ENCODE measurements around the gene ZNF526. TPM values are rescaled to one million over a fixed set of nuclear protein-coding genes. Genes with fewer than 3 reads are reported as not detected.
"Not testable (repeated sequence)": the region's sequence is repeated elsewhere in the genome, so short reads cannot be mapped to it uniquely, and the experiment has no call there.

The ZNF526 gene
- total RNA-seq, 2 experiments from 2014 or later: 11.9 to 15.2 TPM

GRCh38 chr19:42254089-42254849, 34.2 kb downstream of the ZNF526 start:
- Mint-ChIP-seq H3K27ac (peak overlapping the region; percentile 63), H3K9me3 (ENCODE audit: low read depth) (no peaks in the 10 kb centered on the region), H3K36me3 (ENCODE audit: low read depth) (peaks cover 17% of the 10 kb centered on the region), H3K4me3 (peak overlapping the region; percentile 70), H3K4me1 (peaks cover 25% of the 10 kb centered on the region), H3K27me3 (peaks cover 3% of the 10 kb centered on the region)
- intact Hi-C loops (cut with DNase I, micrococcal nuclease): loop anchor here (1.0 kb wide), 3 partner anchors 10 to 121 kb away; partner anchors contain the start of gene DEDD2 (in 1 of the 2)
- POLR2A ChIA-PET: no interaction called here
- CTCF ChIA-PET: interaction anchor here (1.0 kb wide), 1 partner anchor 10 kb away, joined by 3 read pairs; no protein-coding TSS in a partner anchor
- peak; percentile 89 for DNase-seq
- peak; percentile 40 for ATAC-seq

GRCh38 chr19:42254850-42255765, 35.0 kb downstream of the ZNF526 start, which contains the start of gene ERF:
ERF (minus strand) TSS chr19:42255128; CDS start chr19:42254999, 129 bp downstream.
- Mint-ChIP-seq H3K9me3 (ENCODE audit: low read depth) (no peaks in the 10 kb centered on the region), H3K36me3 (ENCODE audit: low read depth) (peaks cover 12% of the 10 kb centered on the region), H3K27me3 (peaks cover 3% of the 10 kb centered on the region), H3K4me3 (peak within 1 kb of the TSS; percentile 70), H3K27ac (peak within 1 kb of the TSS; percentile 63), H3K4me1 (peaks cover 25% of the 10 kb centered on the region)
- ChIA-PET CTCF (interaction anchor here (0.9 to 1.4 kb wide), 2 partner anchors 24 to 74 kb away, joined by 3 to 5 read pairs; no protein-coding TSS in a partner anchor), POLR2A (interaction anchor here (0.6 kb wide), 1 partner anchor 18 kb away, joined by 3 read pairs; no protein-coding TSS in a partner anchor)
- ATAC-seq: peak; percentile 73
- DNase-seq: peak; percentile 97
- intact Hi-C loops (cut with DNase I, micrococcal nuclease): loop anchor here (1.0 kb wide), 5 partner anchors 11 to 122 kb away; partner anchors contain the start of gene DEDD2 (in 1 of the 2)

- Mint-ChIP-seq H3K36me3 (ENCODE audit: low read depth) (peaks cover 12% of the 10 kb centered on the region), H3K27ac (no peak overlapping the region), H3K27me3 (peaks cover 3% of the 10 kb centered on the region), H3K4me1 (peaks cover 18% of the 10 kb centered on the region), H3K4me3 (peak overlapping the region; percentile 70), H3K9me3 (ENCODE audit: low read depth) (no peaks in the 10 kb centered on the region)
- peak; percentile 18 for DNase-seq
- ChIA-PET CTCF (interaction anchor here (0.9 to 1.4 kb wide), 3 partner anchors 23 to 75 kb away, joined by 3 to 6 read pairs (median 5); no protein-coding TSS in a partner anchor), POLR2A (no interaction called here)
- no peak for ATAC-seq
- intact Hi-C loops (cut with DNase I, micrococcal nuclease): loop anchor here (1.0 kb wide), 2 partner anchors 12 to 27 kb away; no protein-coding TSS in a partner anchor
These were observed 35.9 kb downstream of the ZNF526 start for GRCh38 chr19:42255766-42256745.

DNA sequence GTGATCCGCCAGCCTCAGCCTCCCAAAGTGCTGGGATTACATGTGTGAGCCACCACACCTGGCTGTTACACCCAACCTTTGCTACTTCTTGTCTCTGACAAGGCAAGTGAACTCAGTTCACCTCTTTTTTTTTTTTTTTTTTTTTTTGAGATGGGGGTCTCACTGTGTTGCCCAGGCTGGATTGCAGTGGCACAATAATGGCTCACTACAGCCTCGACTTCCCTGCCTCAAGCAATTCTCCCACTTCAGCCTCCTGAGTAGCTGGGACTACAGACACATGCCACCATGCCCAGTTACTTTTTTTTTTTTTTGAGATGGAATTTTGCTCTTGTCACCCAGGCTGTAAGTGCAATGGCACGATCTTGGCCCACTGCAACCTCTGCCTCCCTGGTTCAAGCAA, 37.7 kb downstream of the ZNF526 start:
- H3K4me1 Mint-ChIP-seq, POLR2A ChIA-PET: not testable (repeated sequence)

GRCh38 chr19:42261763-42262162, 41.7 kb downstream of the ZNF526 start:
- Mint-ChIP-seq H3K4me1 (no peaks in the 10 kb centered on the region), H3K27me3 (peaks cover under 1% of the 10 kb centered on the region), H3K9me3 (ENCODE audit: low read depth) (no peaks in the 10 kb centered on the region), H3K36me3 (ENCODE audit: low read depth) (no peaks in the 10 kb centered on the region), H3K27ac (no peak overlapping the region), H3K4me3 (no peak overlapping the region)
- POLR2A ChIA-PET: no interaction called here
- DNase-seq: no peak
- ATAC-seq: peak; percentile 58
- CTCF ChIA-PET: no interaction called here
- intact Hi-C loops (cut with DNase I, micrococcal nuclease): no loop called here

More for the DNA sequence above, 37.7 kb downstream of the ZNF526 start:
- H3K27ac Mint-ChIP-seq; DNase-seq; intact Hi-C loops (cut with DNase I, micrococcal nuclease); H3K4me3 Mint-ChIP-seq; H3K9me3 Mint-ChIP-seq (ENCODE audit: low read depth); ATAC-seq; H3K36me3 Mint-ChIP-seq (ENCODE audit: low read depth); H3K27me3 Mint-ChIP-seq: not testable (repeated sequence)
- CTCF ChIA-PET: interaction anchor here (0.6 kb wide), 1 partner anchor 728 kb away, joined by 4 read pairs; no protein-coding TSS in a partner anchor

- peaks cover 18% of the 10 kb centered on the region for H3K4me1 Mint-ChIP-seq
- intact Hi-C loops (cut with DNase I, micrococcal nuclease); H3K27ac Mint-ChIP-seq; DNase-seq; H3K27me3 Mint-ChIP-seq; H3K36me3 Mint-ChIP-seq (ENCODE audit: low read depth); H3K9me3 Mint-ChIP-seq (ENCODE audit: low read depth); CTCF ChIA-PET; ATAC-seq; H3K4me3 Mint-ChIP-seq: not testable (repeated sequence)
- POLR2A ChIA-PET: interaction anchor here (1.6 kb wide), 1 partner anchor 23 kb away, joined by 5 read pairs; the partner anchor contains the start of gene GSK3A
These were observed 46.0 kb downstream of the ZNF526 start for GRCh38 chr19:42266105-42266504.

DNA sequence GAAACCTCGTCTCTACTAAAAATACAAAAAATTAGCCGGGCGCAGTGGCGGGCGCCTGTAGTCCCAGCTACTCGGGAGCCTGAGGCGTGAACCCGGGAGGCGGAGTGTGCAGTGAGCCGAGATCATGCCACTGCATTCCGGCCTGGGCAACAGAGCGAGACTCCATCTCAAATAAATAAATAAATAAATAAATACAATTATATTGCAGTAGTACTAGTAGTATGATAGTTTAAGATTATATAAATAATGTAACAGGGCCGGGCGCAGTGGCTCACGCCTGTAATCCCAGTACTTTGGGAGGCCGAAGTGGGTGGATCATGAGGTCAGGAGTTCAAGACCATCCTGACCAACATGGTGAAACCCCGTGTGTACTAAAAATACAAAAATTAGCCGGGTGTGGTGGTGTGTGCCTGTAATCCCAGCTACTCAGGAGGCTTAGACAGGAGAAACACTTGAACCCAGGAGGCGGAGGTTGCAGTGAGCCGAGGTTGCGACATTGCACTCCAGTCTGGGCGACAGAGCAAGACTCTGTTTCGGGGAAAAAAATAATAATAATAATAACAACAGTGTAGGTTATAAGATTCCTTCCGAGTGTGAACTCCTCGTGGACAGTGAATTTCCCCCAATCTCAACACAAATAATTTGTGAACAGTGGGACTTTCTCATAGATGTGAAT, 47.0 kb downstream of the ZNF526 start:
- POLR2A ChIA-PET: interaction anchor here (1.6 kb wide), 1 partner anchor 24 kb away, joined by 5 read pairs; the partner anchor contains the start of gene GSK3A
- intact Hi-C loops (cut with DNase I, micrococcal nuclease); H3K27ac Mint-ChIP-seq; H3K36me3 Mint-ChIP-seq (ENCODE audit: low read depth); ATAC-seq; H3K4me3 Mint-ChIP-seq; DNase-seq; H3K27me3 Mint-ChIP-seq; H3K9me3 Mint-ChIP-seq (ENCODE audit: low read depth): not testable (repeated sequence)
- peaks cover 24% of the 10 kb centered on the region for H3K4me1 Mint-ChIP-seq
- CTCF ChIA-PET: interaction anchor here (0.6 to 0.8 kb wide), 2 partner anchors 22 to 132 kb away, joined by 3 read pairs; no protein-coding TSS in a partner anchor

DNA sequence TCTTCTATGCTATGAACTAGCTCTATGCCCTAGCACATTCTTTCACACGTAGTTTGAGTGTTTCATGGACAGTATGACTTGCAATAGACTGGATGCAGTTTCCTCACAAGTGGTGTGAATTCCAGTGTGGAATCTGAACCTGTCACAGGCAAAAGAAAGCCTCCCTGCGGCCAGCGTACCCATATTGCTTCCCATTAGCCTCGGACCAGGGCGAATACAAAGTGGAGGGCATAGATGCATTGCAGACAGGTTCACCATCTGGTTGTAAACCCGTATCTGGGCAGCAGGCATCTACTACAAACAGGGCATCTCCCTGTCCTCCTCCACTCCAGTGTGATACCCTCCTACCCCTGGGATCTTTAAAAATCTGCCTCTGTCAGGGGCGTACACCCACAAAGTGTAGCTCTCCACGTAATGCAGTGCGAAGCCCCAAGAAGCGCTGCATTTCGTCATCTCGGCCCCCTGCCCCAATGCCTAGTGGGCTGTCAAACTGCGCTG, 47.6 kb downstream of the ZNF526 start:
- peaks cover 24% of the 10 kb centered on the region for H3K4me1 Mint-ChIP-seq
- no peaks in the 10 kb centered on the region for H3K27me3 Mint-ChIP-seq
- H3K9me3 Mint-ChIP-seq (ENCODE audit: low read depth): no peaks in the 10 kb centered on the region
- intact Hi-C loops (cut with DNase I, micrococcal nuclease): loop anchor here (1.0 kb wide), 14 partner anchors 12 to 191 kb away; partner anchors contain the start of genes ERF (in 2 of the 2), DEDD2 (in 1 of the 2), GSK3A (in 1 of the 2) and MEGF8 (in 1 of the 2)
- ChIA-PET POLR2A (interaction anchor here (1.6 kb wide), 1 partner anchor 25 kb away, joined by 5 read pairs; the partner anchor contains the start of gene GSK3A), CTCF (interaction anchor here (0.7 to 0.8 kb wide), 2 partner anchors 22 to 115 kb away, joined by 3 read pairs; no protein-coding TSS in a partner anchor)
- H3K36me3 Mint-ChIP-seq (ENCODE audit: low read depth): peaks cover 7% of the 10 kb centered on the region
- no peak for ATAC-seq
- H3K4me3 Mint-ChIP-seq: no peak overlapping the region
- no peak overlapping the region for H3K27ac Mint-ChIP-seq
- DNase-seq: no peak

- DNase-seq: peak; percentile 99
- no peak overlapping the region for H3K27ac Mint-ChIP-seq
- H3K4me3 Mint-ChIP-seq: no peak overlapping the region
- ChIA-PET CTCF (interaction anchor here (0.7 to 0.8 kb wide), 2 partner anchors 23 to 116 kb away, joined by 3 read pairs; no protein-coding TSS in a partner anchor), POLR2A (no interaction called here)
- H3K4me1 Mint-ChIP-seq: peaks cover 24% of the 10 kb centered on the region
- no peaks in the 10 kb centered on the region for H3K9me3 Mint-ChIP-seq (ENCODE audit: low read depth)
- H3K36me3 Mint-ChIP-seq (ENCODE audit: low read depth): peaks cover 7% of the 10 kb centered on the region
- no peaks in the 10 kb centered on the region for H3K27me3 Mint-ChIP-seq
- intact Hi-C loops (cut with DNase I, micrococcal nuclease): loop anchor here (1.0 kb wide), 14 partner anchors 12 to 192 kb away; partner anchors contain the start of genes ERF (in 2 of the 2), DEDD2 (in 1 of the 2), GSK3A (in 1 of the 2) and MEGF8 (in 1 of the 2)
- ATAC-seq: peak; percentile 62
These were observed 48.1 kb downstream of the ZNF526 start for GRCh38 chr19:42268142-42268703.

All from activated CD4-positive, alpha-beta T cell treated with anti-CD3 and anti-CD28 coated beads for 36 hours (primary cell).